GM19455 (cell line): ENCODE measurements around the gene MEIS1.
A peak's percentile ranks its signal among the peaks of the same experiment; 100 is the strongest.

ENCODE experiments used
- ATAC-seq: cut with Tn5 transposase; IDR thresholded peaks from one replicate; pipeline ENCODE4 v1.9.1; 2021; ENCODE audit not compliant: unreplicated experiment

The MEIS1 gene

GRCh38 chr2:66431274-66431642, 3.7 kb upstream of the MEIS1 start:
- ATAC-seq, result no peak

- no peak for ATAC-seq
These were observed 2.9 kb upstream of the MEIS1 start for GRCh38 chr2:66431846-66432587.

GRCh38 chr2:66432801-66433694, 1.9 kb upstream of the MEIS1 start:
- no peak for ATAC-seq

- ATAC-seq, result no peak
These were observed 1.3 kb upstream of the MEIS1 start for GRCh38 chr2:66433695-66433944.

- peak; percentile 59 for ATAC-seq
These were observed 813 bp upstream of the MEIS1 start for GRCh38 chr2:66433945-66434678.

GRCh38 chr2:66435549-66435875, 587 bp downstream of the MEIS1 start:
- ATAC-seq, result no peak

GRCh38 chr2:66435963-66436362, 1.0 kb downstream of the MEIS1 start:
- ATAC-seq, result no peak

GRCh38 chr2:66436581-66437001, 1.7 kb downstream of the MEIS1 start:
- ATAC-seq, result no peak

GRCh38 chr2:66437109-66437690, 2.3 kb downstream of the MEIS1 start:
- no peak for ATAC-seq

GRCh38 chr2:66437691-66438497, 3.0 kb downstream of the MEIS1 start:
- ATAC-seq, result no peak

- no peak for ATAC-seq
These were observed 3.5 kb downstream of the MEIS1 start for GRCh38 chr2:66438498-66438833.

- ATAC-seq, result no peak
These were observed 4.2 kb downstream of the MEIS1 start for GRCh38 chr2:66438891-66439811.

- no peak for ATAC-seq
These were observed 5.1 kb downstream of the MEIS1 start for GRCh38 chr2:66439812-66440542.

GRCh38 chr2:66440708-66441497, 6.0 kb downstream of the MEIS1 start:
- ATAC-seq, result no peak

- ATAC-seq, result no peak
These were observed 6.8 kb downstream of the MEIS1 start for GRCh38 chr2:66441581-66442320.

- ATAC-seq, result no peak
These were observed 7.7 kb downstream of the MEIS1 start for GRCh38 chr2:66442516-66443185.
